PFSK-1 (cell line): ENCODE data around the gene FAM107A.

ENCODE experiments used
- FOXP2 ChIP-seq: optimal IDR thresholded peaks from 2 replicates; pipeline ENCODE3; 2011; ENCODE audit warnings: borderline replicate concordance, control low read depth, inconsistent platforms; ENCODE audit not compliant: insufficient read depth; ENCODE audit errors: extremely low read length, extremely low read depth
- POLR2AphosphoS5 ChIP-seq: IDR thresholded peaks from 2 replicates; pipeline ENCODE4 v1.6.1; 2012; ENCODE audit warnings: low read depth, mild to moderate bottlenecking, control low read depth, low read length, moderate library complexity
- REST ChIP-seq, 2 experiments: IDR thresholded peaks; 2 replicates each; pipeline versions ENCODE4 v1.6.1 to v1.8.0; 2011 to 2012; ENCODE audit warnings: low read depth in 2 of 2, low read length in 2 of 2, control low read depth in 1 of 2, inconsistent platforms in 1 of 2, mild to moderate bottlenecking in 1 of 2, moderate library complexity in 1 of 2; ENCODE audit not compliant: insufficient read depth in 1 of 2
- SIN3A ChIP-seq: IDR thresholded peaks from 2 replicates; pipeline ENCODE4 v1.6.1; 2012; ENCODE audit warnings: mild to moderate bottlenecking, low read length, moderate library complexity, borderline replicate concordance; ENCODE audit not compliant: insufficient read depth
- TAF1 ChIP-seq: IDR thresholded peaks from 2 replicates; pipeline ENCODE4 v1.6.1; 2012; ENCODE audit warnings: low read length, control low read depth, borderline replicate concordance; ENCODE audit not compliant: insufficient read depth

Gene FAM107A

GRCh38 chr3:58531555-58531954 is 45.6 kb downstream of the FAM107A start:
- TF ChIP-seq TAF1 = no peak
- TF ChIP-seq FOXP2 = no peak
- no peak for TF ChIP-seq POLR2AphosphoS5
- no peak for TF ChIP-seq REST (IDR thresholded peaks at IDR 0.05; ENCODE audit: insufficient read depth in 1 of 2, low read depth in 2 of 2, low read length in 2 of 2)
- no peak for TF ChIP-seq SIN3A

- TF ChIP-seq FOXP2 (no peak), SIN3A (no peak), TAF1 (no peak), POLR2AphosphoS5 (no peak), REST (IDR thresholded peaks at IDR 0.05; ENCODE audit: insufficient read depth in 1 of 2, low read depth in 2 of 2, low read length in 2 of 2) (no peak)
Measured at GRCh38 chr3:58530354-58530865, 46.8 kb downstream of the FAM107A start.

- no peak for TF ChIP-seq POLR2AphosphoS5
- no peak for TF ChIP-seq REST (IDR thresholded peaks at IDR 0.05; ENCODE audit: insufficient read depth in 1 of 2, low read depth in 2 of 2, low read length in 2 of 2)
- no peak for TF ChIP-seq TAF1
- TF ChIP-seq SIN3A = no peak
- no peak for TF ChIP-seq FOXP2
Measured at GRCh38 chr3:58529516-58530353, 47.5 kb downstream of the FAM107A start.

- no peak for TF ChIP-seq POLR2AphosphoS5
- no peak for TF ChIP-seq SIN3A
- TF ChIP-seq TAF1 = no peak
- no peak for TF ChIP-seq FOXP2
- no peak for TF ChIP-seq REST (IDR thresholded peaks at IDR 0.05; ENCODE audit: insufficient read depth in 1 of 2, low read depth in 2 of 2, low read length in 2 of 2)
Measured at GRCh38 chr3:58528629-58529028, 48.6 kb downstream of the FAM107A start.
